CD4-positive, alpha-beta T cell treated with Interleukin-12 subunit alpha and Interleukin-12 subunit beta, for 1 hour (primary cell): ENCODE measurements around the gene MFAP4.
A peak's percentile ranks its signal among the peaks of the same experiment; 100 is the strongest.

Source experiments
- DNase-seq: peaks from one replicate; pipeline ENCODE4 v3.0.0-alpha.2; 2020

Gene MFAP4

DNA sequence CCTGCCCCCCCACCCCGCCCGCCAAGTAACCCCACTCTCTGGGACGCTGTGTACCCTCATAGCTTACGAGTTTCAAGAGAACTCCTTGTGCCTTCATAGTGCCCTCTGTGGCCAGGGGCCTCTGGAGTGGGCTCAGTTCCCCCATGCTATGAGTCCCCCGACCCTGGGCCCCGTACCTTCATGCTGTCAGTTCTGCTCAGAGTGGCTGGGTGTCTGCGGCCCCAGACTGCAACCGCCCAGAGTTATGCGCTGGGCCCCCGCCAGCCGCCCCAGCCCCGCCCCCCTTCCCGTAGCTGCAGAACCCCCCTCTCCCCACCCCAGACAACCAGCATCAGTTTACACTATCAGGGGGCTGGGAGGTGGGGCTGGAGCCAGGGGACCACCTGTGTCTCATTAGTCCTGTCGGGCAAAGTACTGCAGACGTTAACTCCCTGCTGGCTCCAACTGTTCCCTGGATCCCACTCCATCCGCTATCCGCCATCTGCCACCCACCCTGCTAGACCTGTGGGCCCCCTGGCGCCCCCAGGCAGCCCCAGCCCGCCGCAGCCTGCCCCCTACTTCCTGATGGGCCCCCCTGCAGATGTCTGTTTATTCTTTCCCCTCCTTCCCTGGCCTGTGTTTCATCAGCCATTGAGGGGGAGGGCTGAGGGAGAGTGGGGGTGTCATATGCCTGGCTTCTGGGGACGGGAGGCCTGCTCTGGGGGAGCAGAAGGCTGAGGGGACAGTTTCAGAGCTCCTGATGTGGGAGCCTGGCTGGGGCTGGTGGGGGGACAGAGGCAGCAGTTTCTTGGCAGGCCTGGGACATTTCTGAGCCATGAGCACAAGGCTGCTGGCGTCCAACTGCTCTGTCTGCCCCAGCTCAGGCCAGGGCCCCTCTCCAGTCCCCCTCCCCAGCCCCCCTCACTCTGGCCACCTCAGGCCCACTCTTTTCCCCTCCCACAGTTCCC is at the start of gene MFAP4:
TSS of gene MFAP4 (minus strand) at position 217 of the 947 bp plus-strand sequence. CDS start at position 182, 35 bp downstream.
- DNase-seq = no peak

GRCh38 chr17:19433727-19434340 is 46.8 kb upstream of the MFAP4 start:
- no peak for DNase-seq

GRCh38 chr17:19433255-19433654 is 46.3 kb upstream of the MFAP4 start:
- no peak for DNase-seq

- no peak for DNase-seq
Observed at GRCh38 chr17:19431691-19432090, 44.7 kb upstream of the MFAP4 start.

DNA sequence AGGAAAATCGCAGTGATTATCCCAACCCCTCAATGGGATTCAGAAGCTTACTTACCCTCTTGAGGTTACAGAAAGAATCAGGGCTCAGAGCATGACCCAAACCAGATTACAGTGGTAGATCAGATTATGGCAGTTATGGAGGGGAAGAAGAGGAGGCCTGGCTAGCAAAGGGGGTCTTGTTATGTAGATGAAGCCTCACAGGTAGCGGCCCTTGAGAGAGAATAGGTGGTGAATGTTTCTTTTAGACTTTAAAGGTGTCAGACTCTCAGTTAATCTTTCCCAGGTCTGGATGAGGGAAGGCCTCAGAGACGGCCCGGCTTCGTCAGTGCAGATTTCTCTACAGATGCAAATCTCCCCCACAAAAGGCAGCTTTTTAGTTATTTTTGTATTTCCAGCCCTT is 39.6 kb upstream of the MFAP4 start:
- no peak for DNase-seq

DNA sequence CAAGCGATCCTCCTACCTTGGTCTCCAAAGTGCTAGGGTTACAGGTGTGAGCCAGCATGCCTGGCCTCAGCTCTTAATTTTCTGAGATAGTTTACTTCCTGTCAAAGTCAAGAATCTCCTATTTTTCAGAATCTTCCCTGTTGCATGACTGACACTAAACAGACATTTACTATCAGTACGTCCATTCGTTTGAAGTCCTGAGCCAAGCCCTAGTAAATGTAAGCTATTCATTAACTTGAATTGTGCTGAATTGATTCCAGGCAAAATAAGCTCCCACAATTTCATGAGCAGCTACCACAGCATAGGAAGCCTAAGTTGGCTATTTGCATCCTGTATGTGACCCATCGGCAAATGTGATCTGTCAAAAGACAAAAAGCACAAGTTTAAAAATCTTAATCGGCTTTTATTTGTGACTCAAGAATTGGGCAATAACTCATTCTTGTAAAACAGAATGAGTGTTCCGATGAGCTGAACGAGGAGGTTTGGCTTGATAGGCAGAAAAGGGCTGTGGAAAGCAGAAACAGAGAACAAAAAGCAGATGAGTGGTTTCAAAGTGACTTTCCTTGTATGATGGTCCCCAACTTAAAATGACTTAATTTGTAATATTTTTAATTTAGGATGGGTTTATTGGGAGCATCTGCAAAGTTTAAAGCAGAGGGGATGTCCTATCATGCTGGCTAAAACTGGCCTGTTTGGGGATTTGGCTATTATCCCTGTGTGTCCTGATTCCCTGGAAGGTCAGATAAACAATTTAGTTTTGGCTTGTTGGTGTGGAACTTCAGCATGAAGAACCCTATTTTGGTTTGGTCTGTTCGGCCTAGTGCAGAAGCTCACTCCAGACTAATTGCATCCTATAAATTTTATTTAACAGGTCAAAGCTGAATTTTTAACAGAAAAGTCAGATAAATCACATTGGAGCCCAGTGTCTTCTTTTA is 38.2 kb upstream of the MFAP4 start:
- no peak for DNase-seq

GRCh38 chr17:19421926-19422325 is 34.9 kb upstream of the MFAP4 start:
- no peak for DNase-seq

DNA sequence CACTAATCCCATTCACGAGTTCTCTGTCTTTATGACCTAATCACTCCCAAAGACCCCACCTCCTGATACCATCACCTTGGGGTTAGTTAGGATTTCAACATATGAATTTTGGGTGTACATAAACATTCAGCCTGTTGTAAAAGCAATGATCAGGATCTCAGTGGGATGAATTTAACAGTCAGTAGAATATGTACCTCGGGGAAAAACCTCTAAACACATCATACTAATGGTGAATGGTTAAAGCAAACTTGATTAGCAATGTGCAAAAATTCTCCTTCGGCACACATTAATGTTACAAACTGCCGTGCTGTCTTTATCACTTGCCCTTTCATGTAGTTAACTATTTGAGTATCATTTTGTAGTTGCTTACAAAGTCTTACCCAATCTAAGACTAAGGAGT is 34.2 kb upstream of the MFAP4 start:
- no peak for DNase-seq

DNA sequence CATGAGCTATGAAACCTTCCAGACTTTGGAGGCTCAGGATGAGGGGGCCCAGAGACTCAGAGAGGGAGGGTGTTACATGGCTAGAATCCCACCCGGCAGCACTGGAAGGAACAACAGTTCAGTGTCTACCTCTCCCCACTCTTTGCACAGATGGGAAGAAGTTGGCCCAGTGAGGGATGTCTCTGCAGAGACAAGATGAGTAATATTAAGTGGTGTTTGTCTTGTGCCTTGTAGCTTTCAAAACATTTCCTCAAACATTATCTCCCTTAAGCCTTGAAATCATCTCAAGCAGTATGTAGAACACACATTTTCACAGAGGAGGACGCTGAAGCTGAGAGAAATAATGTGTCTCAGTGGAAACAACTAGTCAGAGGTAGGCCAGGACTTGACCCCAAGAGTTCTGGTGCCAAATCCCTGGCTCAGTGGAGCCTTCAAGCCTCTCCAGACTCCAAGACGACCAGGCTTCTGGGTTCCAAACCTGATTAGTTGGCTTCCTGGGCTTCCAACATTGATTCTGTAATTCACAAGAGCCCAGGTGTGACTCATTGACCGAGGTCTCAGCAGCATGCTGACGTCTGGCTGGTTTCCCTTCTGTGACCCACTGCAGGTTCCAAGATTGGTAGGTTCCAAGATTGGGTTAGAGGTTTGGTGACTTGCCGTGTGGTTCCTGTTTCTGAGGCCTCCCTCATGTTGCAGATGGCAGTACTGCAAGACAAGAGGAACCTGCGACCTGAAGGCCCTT is 31.4 kb upstream of the MFAP4 start:
- peak; percentile 10 for DNase-seq

GRCh38 chr17:19417611-19418010 is 30.6 kb upstream of the MFAP4 start:
- no peak for DNase-seq

DNA sequence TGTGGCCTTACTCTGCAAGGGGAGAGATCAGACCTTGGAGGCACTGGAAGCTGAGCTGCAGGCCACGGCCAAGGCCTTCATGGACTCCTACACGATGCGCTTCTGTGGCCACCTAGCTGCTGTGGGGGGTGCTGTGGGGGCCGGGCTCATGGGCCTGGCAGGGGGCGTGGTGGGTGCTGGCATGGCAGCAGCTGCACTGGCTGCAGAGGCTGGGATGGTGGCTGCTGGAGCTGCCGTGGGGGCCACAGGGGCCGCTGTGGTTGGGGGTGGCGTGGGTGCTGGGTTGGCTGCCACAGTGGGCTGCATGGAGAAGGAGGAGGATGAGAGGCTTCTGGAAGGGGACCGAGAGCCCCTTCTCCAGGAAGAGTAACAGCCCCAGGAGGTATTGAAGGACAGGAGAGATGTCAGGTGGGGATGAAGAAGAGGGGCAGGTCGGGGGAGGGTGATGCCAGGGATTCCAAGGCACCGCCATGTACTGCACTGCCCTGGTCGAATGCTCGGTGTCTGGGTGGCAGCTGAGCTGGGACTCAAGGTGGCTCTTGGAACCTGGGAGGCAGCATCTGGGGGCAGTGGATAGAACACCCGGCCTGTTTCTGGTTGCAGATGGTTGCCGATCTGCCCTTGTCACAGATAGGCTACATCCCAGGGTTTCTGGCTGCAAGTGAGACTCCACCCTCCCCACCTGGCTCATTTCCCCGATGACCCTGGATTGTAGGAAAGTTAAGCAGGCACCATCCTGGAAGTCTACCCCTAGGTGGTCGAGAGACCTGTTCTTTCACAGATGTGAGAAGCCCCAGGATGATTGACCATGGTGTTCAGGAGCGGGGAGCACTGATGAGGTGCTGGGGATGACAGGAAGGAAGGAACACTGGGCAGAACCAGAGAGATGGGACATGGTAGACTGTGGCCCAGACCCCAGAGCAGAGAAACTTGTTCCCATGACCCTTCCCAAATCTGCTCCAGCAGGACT is 29.1 kb upstream of the MFAP4 start:
- no peak for DNase-seq

- no peak for DNase-seq
Observed at GRCh38 chr17:19415311-19415710, 28.3 kb upstream of the MFAP4 start.

DNA sequence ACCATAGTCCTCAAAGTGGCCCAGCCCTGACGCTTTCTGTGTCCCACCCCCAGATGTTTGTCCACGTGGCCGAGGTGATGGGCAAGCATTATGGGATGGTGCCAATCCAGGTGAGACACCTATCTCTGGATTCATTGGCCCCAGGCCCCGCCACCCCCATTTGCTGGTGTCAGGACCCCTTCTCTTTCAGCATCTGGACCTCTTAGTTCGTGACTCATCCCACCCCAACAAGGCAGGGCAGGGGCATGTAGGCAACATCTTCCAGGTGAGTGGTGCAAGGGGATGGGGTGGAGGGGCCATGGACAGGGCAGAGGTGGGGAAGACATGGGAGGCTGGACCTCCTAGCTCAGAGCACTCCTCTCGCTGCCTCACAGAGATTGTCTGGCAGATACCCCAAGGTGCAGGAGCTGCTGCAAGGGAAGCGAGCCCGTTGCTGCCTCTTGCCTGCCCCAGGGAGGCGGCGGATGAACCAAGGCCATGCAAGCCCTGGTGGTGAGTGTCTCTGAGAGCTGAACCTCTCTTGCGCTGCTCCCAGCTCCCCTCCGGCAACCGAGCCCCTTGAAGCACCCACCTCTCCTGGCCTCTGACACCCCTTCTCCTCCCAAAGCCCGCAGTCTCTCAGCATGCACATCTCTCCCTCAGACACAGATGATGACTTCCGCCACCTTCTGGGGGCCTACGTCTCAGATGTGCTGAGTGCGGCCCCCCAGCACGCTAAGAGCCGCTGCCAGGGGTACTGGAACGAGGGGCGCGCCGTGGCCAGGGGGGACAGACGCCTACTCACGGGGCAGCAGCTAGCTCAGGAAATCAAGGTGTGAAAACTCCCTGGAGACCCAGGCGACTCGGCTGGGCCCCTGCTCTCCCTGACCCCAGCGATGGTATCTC is 27.6 kb upstream of the MFAP4 start:
- DNase-seq = no peak

DNA sequence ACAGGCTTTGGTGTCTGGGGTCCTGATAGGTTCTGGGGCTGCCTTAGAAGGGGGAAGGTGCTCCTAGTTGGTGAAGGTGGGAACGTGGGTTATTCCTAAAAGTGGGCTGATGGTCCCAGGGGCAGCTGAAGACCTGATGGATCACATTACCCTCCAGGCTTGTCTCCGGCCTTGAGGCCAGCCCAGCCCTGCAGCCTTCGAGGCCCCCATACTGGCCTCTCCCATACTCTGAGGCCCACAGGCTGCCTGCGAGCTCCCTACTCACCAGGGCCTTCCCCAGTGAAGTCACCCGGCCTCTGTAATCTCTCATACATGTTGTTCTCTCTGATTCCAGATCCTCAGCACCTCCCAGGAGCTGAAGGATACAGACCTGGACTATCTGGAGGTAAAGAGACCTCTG is 26.8 kb upstream of the MFAP4 start:
- no peak for DNase-seq

GRCh38 chr17:19412984-19413383 is 26.0 kb upstream of the MFAP4 start:
- DNase-seq = no peak

DNA sequence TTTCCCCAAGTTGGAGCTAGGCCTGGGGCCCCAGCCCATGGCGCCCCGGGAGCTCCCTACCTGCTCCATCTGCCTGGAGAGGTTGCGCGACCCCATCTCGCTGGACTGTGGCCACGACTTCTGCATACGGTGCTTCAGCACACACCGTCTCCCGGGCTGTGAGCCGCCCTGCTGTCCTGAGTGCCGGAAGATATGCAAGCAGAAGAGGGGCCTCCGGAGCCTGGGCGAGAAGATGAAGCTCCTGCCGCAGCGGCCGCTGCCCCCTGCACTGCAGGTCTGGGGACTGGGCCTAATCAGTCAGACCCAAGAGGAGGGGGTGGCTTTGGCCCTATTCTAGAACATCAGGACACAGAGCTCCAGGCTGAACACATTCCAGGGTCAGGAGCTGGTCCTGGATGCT is 25.5 kb upstream of the MFAP4 start:
- no peak for DNase-seq

DNA sequence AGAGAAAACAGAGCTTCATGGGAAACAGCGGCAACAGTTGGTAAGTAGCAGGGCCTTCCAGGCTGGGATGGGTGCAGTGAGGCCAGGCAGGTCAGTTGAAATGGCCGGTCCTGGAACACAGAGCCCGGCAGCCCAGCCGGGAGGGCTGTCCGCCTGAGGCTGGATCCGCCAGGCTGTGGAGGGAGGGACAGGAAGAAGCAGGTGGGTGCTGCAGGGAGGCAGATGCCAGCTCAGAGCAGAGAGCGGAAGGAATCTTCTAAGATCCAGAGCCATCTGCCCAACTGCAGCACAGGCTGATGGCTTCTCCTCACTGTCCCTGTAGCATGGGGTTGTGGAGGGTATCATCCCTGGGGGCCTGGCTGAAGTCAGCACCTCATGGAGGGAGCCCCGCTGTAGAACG is 24.6 kb upstream of the MFAP4 start:
- DNase-seq = no peak

GRCh38 chr17:19410875-19411620 is 24.1 kb upstream of the MFAP4 start, which contains the start of gene RNF112:
Gene RNF112, plus strand, starts transcription at chr17:19411232. Its CDS starts 177 bp downstream, at chr17:19411409.
- no peak for DNase-seq

DNA sequence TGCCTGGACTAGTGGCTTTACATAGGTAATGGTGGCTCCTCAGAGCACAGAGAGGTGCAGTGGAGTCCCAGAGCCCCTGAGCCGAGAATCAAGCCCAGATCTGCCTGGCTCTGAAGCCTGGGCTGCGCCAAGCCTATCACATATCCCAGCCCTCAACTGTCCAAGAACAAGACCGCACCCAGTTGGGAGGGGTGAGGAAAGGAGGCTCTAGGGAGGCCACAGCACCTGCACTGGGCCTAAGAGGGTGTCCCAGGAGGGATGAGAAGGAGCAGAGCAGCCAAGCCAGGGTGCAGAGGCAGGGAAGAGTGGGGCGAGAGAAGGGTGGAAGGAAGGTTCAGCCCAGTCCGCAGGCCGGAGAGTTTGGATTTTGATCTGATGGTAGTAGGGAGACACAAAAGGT is 23.1 kb upstream of the MFAP4 start:
- no peak for DNase-seq
